Measurements from ENCODE around the gene CD48.

Gene CD48

DNA sequence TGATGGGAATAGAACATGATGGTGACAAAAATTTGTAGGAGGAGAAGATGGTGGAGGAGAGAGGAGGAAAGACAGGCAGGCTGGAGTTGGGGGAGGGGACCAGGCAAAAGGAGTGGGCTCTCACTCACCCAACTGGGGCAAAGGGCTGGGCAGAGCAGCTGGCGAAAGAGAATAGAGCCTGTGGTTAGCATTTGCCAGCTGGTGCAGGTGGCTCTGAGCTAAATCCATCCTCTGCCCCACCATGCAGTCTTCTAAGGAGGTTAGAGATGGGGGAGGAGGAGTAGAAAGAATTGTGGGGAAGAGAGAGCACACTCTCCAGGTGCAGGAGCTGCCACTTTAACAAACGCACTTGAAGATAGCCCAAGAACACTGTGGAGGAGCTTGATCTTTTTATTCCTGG lies 37.2 kb downstream of the CD48 start:
- no peak for DNase-seq

DNA sequence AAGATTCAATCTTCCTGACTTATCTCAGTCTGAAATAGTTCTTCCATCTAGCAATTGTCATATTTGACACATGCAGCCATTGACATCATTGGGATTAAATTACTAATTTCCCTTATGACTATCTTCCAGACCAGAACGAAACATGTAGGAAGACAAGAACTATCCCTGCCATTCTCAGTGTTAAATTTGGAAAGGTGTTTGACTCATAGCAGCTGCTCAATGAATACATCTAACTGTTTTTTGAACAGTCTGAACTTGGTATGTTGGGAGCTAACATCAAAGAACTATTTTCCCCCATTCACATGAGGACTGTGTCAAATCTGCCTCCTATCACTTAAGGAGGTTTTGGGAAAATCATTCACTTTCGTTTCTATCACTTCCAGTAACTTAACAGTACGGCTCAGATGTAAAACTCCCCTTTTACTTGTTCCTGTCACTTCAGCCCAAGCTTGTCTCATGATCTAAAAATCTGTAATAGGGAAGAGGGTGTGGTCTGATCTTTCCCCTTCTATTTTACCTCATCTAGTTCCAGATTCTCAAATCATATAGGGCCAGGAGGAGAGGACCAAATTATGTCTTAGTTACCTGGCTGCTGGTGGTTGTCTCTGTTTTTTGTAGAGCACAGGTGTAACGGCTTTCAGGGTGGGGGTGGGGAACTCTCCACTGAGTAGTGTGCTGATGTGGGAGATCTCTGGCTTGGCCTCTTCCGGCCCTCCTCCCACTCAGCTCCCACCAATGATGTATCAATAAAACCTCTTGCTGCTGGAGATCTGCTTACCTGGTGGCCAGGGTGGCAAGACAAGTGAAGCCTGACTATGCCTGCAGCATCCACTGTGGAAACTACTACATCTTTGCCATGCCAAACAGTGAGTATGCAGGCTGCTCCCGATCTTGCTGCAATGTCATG lies 38.6 kb downstream of the CD48 start:
- DNase-seq: no peak

DNA sequence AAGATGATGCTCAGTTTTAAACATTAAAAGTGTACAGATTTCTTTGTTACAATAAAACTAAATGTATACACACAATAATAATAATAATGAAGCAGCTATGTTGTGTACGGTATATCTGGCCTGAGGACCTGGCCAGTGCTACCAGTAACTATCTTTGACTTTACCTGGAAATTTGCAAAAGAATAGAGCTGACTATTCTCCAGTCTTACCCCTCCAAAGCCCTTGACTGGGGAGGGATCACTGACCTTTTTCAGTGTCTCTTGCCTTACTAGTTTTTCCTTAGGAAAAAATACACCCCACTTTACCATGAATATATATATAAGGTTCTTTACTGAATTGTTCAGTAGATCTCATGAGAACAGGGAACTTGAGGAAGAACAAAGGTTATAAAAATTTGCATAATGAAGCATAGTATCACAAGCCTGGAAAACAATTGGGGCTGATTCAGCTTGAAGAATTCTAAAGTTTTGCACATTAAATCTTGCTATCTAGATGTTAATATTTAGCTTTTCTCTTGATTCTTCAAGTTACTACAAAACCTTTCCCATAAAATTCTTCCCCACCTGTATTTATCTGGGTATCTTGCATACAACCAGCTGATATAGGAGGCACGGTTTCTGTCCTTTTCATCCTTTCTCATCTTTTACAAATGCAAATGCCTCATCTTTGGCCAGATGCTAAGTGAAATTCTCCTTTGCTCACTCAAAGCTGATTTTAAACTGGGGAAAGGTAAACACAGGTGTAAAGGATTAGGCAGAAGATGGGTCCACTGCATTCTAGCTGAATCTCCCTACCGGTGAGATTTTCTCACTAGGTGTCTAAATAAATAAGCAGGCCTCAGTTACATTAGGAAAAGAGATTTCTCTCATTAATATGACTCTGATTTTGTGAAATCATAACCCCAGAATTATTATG lies 39.8 kb downstream of the CD48 start:
- no peak for DNase-seq

DNA sequence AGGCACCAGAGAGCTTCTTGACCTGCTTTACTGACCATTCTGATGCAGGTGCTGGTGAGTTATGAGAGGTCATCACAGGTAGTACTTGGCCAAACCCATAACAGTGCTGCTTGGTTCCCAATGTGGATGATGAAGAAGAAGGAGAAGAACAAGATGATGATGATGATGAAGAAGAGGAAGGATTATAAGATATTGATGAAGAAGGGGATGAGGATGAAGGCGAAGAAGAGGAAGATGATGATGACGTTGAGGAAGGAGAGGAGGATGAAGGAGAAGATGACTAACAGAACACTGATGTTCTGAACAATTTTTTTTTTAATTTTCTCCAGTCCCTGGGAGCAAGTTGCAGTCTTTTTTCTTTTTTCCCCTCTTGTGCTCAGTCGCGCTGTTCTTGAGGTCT lies 40.9 kb downstream of the CD48 start:
- DNase-seq: no peak

DNA sequence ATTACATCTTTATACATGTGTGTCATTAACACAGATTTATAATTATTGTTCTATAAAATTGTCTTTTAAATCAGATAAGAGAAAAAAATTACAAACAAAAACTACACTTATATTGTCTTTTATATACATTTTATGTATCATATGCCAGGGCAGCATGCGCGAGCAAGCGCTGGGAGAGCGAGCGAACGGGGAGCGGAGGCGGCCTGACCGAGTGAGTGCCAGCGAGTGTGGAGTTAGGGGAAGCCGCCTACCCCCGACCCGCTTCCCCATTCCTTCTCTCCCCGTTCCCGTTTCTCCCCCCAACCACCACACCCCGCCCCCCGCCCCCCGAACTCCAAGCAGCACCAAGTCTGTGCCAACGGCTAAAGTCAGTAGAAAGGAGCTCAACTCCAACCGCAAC lies 41.8 kb downstream of the CD48 start:
- DNase-seq: no peak

DNA sequence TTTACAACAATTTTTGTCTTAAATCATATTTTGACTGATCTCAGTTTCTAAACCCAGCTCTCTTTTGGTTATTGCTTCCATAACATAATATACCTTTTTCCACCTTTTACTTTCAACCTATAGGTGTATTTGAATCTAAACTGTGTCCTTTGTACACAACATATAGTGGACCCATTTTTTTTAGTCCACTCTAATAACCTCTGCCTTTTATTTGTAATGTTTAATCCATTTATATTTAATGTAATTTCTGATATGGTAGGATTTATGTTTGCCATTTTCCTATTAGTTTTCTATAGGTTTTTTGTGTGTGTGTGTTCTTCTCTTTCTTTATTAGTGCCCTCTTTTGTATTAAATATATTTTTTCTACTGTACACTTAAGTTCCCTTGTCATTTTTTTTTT lies 42.3 kb downstream of the CD48 start:
- DNase-seq: no peak

DNA sequence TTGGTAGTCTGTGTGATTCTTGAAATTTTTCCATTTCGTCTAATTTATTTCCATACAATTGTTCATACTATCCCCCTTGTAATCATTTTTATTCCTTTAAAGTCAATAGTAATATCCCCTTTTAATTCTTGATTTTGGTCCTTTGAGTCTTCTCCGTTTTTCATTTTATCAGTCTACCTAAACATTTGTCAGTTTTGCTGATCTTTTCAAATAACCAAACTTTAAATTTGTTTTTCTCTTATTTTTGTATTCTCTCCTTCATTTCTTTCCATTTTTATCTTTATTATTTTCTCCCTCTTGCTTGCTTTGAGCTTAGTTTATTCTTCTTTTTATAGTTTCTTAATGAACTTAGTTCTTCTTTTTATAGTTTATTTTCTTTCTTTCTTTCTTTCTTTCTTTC lies 43.7 kb downstream of the CD48 start:
- no peak for DNase-seq

DNA sequence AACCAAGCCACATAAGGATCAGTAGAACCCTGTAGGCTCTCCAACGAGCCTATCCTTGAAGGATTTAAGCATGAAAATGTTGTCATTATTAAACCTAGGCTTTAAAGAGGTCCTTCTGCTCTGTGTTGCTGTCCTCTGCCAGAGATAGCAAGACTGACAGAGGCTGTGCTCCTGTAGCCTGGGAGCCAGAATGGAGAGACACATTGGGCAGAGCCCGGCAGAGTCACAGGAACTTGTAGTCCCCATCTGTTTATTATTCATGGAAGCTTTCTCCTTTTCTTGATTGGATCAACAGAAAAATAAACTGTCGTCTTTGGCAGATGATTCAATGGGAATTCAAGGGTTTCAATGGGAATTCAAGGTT lies 45.6 kb downstream of the CD48 start:
- DNase-seq: no peak

DNA sequence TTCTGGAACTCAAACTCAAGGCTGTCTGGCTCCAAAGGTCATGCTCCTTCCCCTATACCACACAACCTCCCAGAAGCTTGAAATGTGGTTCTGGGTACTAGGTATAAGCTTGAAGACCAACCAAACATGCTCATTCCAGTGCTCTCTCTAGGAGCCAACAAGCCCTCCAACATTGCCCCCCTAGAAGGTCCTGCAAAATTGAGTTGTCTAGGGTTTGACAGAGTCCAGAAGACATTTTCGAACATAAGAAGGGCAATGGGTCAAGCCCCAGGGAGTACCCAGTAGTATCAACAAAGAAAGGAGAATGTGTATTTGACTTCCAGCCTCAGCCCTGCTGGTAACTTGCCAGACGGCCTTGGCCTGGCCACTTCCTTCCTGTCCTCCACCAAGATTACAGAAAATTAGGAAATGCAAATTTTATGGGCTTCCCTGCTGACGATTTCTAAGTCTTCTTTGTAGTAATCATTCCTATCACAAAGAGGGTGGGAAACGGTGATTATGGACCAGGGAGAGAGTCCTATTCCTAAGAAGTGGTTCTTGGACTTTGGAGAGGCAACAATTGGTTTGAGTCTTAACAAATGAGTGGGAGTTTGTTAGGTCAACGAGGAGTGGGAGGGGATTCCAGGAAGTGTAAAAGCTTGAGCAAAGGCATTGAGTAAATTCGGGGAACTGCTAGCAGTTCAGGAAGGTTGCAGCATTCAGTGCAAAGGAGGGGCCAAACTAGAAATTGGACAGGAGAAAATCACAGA lies 46.1 kb downstream of the CD48 start:
- no peak for DNase-seq

DNA sequence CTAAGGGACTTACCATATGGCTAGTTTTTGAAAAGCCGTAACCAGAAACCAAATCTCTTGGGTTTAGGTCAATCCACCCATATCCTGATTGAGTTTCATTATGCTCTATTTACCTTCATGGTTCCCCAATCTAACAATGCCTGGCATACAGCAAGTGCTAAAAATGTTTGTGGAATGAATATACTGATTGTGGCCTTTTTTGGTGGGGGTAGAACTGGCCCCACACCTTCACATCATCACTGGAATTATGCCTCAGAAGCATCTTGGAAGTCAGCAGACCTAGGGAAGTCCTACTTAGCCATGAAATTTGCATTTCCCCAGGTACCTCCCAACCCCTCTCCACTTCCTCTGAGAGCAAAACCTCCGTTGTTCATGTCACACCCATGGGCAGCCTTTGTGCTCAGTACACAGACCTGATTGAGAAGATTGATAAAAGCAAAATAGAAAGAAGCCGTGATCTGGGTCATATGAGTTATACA lies 47.0 kb downstream of the CD48 start:
- no peak for DNase-seq

DNA sequence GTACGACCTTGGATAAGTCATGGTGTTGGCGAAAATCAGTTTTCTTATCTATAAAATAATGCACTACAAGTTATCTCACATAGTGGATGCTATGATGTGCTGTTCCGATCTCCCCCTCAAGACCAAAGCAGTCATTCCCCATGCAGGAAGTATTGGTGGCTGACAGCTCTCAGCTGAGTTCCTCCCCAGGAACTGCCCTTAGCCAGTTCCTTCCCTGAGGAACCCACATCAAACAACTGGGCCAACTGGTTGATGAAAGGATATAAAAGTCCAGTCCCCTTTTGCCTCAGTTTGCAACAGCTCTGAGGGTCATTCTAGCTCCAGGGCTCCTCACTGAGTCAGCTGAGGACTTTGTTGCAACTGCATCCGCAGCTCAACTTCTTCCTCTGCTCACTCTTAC lies 48.7 kb downstream of the CD48 start:
- no peak for DNase-seq

DNA sequence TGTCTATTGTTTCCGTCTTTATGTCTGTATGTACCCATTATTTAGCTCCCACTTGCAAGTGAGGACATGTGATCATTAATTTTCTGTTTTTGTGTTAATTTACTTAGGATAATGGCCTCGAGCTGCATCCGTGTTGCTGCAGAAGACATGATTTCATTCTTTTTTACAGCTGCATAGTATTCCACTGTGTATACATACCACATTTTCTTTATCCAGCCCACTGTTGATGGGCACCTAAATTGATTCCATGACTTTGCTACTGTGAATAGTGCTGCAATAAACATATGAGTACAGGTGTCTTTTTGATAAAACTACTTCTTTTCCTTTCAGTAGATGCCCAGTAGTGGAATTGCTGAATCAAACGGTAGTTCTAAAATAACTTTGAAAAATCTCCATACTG lies 52.1 kb downstream of the CD48 start:
- no peak for DNase-seq

DNA sequence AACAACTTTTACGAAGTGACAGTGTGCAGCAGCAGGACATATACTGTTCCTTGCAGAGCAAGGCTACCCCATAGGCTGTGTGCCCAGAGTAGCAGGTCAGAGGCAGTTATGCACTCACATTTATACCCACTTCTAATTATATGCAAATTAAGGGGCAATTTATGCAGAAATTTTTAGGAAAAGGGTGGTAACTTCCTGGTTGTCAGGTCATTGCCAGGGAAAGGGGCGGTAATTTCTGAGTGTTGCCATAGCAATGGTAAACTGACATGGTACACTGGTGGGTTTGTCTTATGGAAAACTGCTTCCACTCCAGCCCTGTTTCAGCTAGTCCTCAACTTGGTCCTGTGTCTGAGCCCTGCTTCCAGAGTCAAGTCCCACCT lies 52.8 kb downstream of the CD48 start:
- peak in 1 of 2 experiments; percentile 20 for DNase-seq

DNA sequence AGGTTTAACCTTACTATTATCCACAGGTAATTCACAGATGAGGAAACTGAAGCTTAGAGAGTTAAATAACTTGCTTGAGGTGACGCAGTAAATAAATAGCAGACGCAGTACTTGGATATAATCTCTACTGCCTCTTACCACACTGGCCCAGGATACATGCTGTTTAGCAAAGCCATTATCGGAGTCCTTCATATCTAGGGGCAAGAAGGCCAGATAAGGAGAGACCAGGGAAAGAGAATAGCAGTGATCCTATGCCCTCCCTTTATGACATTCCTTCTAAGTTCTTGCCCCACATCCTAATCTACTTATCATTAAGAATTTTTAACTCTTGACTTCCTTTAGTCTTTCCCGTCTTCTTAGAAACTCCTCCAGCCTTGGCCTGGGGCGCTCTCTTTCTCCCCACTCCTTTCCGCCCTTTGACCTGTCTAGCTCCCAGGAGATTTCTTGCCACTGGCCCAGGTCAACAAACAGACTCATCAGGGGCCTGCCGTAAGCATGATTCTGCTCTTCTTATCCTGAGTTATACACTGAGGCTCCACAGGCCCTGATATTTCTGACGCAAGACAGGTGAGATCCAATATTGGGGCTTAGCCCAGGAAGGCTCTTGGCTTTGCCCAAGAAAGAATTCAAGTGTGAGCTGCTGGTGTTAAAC lies 53.3 kb downstream of the CD48 start:
- DNase-seq: no peak

DNA sequence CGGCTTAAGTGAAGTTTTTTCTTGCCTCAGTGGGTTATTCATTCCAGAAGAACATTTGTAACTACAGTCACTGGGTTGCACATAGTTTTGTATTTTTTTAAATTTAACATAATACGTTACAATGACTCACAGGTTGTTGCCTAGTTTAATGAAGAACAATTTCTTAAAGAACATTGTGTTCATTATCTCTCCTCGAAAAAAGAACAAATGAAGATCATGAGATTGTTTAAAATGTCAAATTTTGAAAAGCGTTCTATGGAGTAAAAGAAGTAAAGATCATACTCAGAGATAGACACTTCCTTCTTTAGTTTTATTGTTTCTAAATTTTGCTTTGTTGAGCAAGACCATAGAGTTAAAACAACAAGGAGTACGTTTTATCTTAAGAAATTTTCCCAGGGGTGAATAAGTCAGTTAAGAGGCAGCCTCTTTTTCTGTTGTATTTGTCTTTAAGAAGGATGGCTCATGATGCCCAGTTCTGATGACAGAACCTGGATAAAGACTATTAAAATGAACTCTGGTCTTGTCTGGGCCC lies 54.3 kb downstream of the CD48 start:
- DNase-seq: no peak

DNA sequence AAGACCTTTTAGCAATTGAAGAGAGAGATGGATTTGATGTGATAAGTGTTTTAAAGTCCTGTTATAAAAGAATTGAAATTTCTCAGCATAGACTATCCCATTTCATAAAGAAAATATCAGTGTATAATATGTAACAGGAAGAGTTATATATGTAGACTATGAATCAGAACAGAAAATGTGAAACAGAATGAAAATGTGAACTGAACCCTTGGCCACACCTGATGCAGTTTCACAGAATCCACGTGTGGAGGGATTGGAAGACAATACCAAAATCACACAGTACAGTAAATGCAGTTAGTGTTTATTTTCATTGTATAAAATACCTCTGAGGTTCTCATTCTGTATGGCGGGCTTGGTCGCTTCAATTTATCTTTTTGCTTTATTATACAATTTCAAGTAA lies 54.9 kb downstream of the CD48 start:
- no peak for DNase-seq

DNA sequence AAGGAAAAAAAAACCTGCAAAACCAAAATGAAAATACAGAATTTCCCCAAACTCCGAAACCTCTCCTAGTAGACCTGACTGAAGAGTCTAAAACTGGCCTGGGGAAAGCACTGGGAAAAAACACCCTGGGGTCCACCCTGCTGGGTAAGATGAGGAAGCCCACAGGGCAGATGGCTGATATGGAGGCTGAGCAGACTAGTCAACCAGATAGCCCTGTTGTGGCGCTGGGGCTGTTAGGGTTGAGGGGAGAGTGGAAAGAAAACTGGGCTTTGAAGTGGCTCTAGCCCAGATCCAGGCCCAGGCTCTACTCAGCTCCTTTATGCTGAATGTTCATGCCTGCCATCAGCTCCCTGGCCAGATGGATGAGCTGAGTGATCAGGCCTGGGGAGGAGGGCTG lies 58.0 kb downstream of the CD48 start:
- no peak for DNase-seq

DNA sequence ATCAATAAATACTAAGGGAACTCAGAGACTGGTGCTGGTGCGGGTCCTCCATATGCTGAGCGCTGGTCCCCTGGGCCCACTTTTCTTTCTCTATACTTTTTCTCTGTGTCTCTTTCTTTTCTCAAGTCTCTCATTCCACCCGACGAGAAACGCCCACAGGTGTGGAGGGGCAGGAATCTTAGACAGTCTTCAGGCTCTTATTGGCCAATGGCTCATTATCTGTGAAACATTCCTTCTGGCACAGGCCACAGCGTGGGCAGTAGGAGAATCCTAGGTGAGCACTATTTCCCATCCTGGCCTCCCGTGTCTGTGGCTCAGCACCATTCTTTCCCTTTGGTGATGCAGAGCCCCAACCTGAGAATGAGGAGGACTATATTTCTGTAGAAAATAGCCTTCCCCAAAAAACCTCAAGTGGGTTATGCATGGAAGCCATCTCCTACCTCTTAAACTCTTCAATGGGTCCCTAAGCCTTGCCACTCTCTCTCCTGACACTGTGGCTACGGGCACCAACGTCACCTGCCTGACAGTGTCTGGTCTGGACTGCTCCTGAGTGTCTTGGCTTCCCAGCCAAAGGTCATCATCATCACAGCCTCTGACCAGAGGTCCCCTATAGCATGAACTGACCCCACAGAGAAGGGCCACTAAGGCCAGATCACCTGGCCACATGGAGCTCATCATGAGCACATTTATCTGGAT lies 58.5 kb downstream of the CD48 start:
- no peak for DNase-seq

DNA sequence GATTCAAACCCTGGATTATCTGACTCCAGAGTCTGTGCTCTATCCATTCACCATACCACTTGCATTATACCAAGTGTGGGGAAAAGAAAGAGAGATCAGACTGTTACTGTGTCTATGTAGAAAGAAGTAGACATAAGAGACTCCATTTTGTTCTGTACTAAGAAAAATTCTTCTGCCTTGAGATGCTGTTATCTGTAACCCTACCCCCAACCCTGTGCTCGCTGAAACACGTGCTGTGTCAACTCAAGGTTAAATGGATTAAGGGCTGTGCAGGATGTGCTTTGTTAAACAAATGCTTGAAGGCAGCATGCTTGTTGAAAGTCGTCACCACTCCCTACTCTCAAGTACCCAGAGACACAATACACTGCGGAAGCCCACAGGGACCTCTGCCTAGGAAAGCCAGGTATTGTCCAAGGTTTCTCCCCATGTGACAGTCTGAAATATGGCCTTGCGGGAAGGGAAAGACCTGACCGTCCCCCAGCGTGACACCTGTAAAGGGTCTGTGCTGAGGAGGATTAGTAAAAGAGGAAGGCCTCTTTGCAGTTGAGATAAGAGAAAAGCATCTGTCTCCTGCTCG lies 59.5 kb downstream of the CD48 start:
- peak; percentile 57 to 71 for DNase-seq

DNA sequence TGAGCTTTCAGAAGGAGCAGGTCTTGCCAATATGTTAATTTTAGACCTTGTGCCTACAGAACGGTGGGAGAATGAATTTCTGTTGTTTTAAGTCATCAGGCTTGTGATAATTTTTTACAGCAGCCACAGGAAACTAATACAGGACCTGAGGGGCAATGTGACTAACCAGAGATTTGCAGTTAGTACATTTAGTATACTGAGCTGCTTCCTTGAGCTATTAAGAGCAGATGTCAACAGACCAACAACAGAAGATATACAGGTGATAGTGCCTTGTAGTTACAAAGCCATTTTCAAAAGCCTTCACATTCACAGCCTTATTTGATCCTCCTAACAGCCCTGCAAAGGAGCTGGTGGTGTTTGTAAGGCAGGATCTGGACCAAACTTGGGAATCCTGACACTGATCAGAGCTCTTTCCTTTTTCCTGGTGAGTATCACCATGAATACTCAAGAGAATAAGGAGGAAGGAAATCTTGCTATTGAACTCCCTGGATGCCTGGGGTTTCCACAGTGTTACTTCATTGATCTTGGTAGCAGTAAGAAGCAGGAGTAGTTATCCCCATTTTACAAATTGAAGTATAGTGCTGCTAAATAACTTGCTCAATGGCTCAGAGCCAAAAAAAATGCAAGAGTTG lies 60.1 kb downstream of the CD48 start:
- DNase-seq: no peak

DNA sequence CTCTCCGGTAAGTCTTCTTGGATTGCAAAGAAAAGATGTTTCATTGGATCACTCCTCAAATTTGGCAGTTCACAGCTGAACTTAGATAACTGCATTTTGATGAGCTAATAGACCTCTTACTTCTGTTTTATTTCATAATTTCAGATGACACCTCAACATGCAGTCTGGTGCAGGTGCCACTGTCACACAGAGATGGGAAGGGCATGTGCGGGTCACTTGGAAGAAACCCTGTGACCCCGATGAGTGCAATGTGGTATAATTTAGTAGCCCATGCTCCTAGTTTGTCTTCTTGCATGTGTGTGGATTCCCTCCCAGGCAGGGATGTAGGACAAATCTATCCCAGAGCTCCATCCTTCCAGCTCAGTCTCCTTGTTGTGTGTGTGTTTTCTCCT lies 64.3 kb downstream of the CD48 start:
- DNase-seq: no peak
